SK-N-SH (cell line): ENCODE data around the gene DIP2A. TPM values are rescaled to one million over a fixed set of nuclear protein-coding genes. Genes with fewer than 3 reads are reported as not detected.

Experiments
- CTCF ChIA-PET: fragments of 300-600, 350-600 bp; formaldehyde crosslinking; extraction: SDS; loops from one replicate; lab custom pipeline; 2021; lab: Yijun Ruan, JAX
- POLR2A ChIA-PET: fragments of 350-600 bp; sonication (Branson Sonifier 250); formaldehyde crosslinking; extraction: SDS; loops from one replicate; lab custom pipeline; 2020; ENCODE audit warnings: antibody characterized with exemption, inconsistent platforms; lab: Yijun Ruan, JAX
- DNase-seq: peaks from one replicate; pipeline ENCODE4 v3.0.0; 2012
- H2AFZ ChIP-seq: fragments of 200-600 bp; sonication (generic); 2 replicates; pipeline ENCODE4 v1.8.1; 2016; ENCODE audit warnings: antibody characterized with exemption, mild to moderate bottlenecking, low read depth
- H3F3A ChIP-seq: fragments of 200-600 bp; sonication (generic); replicated peaks from 2 replicates; pipeline ENCODE3; 2016; ENCODE audit warnings: antibody characterized with exemption, mild to moderate bottlenecking; ENCODE audit not compliant: insufficient read depth
- H3K27ac ChIP-seq, 2 experiments: fragments of 200-500 bp in 1 of 2; fragments of 200-600 bp in 1 of 2; sonication (Bioruptor generic) in 1 of 2; sonication (generic), shearing (Covaris generic) in 1 of 2; 2 replicates each; pipeline versions ENCODE4 v1.5.1 to v1.6.1; 2014 to 2016; ENCODE audit warnings: low read depth in 2 of 2, inconsistent platforms in 1 of 2, low read length in 1 of 2, mild to moderate bottlenecking in 1 of 2, mixed read lengths in 1 of 2
- H3K27me3 ChIP-seq: fragments of 200-600 bp; sonication (generic), shearing (Covaris generic); 2 replicates; pipeline ENCODE4 v1.6.1; 2016; ENCODE audit warnings: mixed run types; ENCODE audit not compliant: insufficient read depth
- H3K36me3 ChIP-seq, 2 experiments: fragments of 200-500 bp in 1 of 2; fragments of 200-600 bp in 1 of 2; sonication (Bioruptor generic) in 1 of 2; sonication (generic) in 1 of 2; replicated peaks in 1 of 2; 2 replicates each; pipeline versions ENCODE3 to v1.5.1; 2014 to 2016; ENCODE audit warnings: low read length in 1 of 2, mild to moderate bottlenecking in 1 of 2; ENCODE audit not compliant: insufficient read depth in 2 of 2, control insufficient read depth in 1 of 2
- H3K4me1 ChIP-seq, 2 experiments: fragments of 200-500 bp in 1 of 2; fragments of 200-600 bp in 1 of 2; sonication (Bioruptor generic) in 1 of 2; sonication (generic), shearing (Covaris generic) in 1 of 2; 2 replicates each; pipeline versions ENCODE4 v1.5.1 to v1.6.1; 2014 to 2016; ENCODE audit warnings: low read depth in 1 of 2, low read length in 1 of 2, mixed run types in 1 of 2; ENCODE audit not compliant: insufficient read depth in 2 of 2, control insufficient read depth in 1 of 2
- H3K4me2 ChIP-seq: fragments of 200-600 bp; sonication (generic), shearing (Covaris generic); 2 replicates; pipeline ENCODE4 v1.6.1; 2017; ENCODE audit warnings: mixed run types
- H3K4me3 ChIP-seq, 2 experiments: fragments of 200-500 bp in 1 of 2; fragments of 200-600 bp in 1 of 2; sonication (Bioruptor generic) in 1 of 2; sonication (generic), shearing (Covaris generic) in 1 of 2; 2 replicates each; pipeline versions ENCODE4 v1.5.1 to v1.8.1; 2014 to 2016; ENCODE audit warnings: low read depth in 2 of 2, inconsistent platforms in 1 of 2, low read length in 1 of 2, mild to moderate bottlenecking in 1 of 2, mixed read lengths in 1 of 2, moderate library complexity in 1 of 2
- H3K79me2 ChIP-seq: fragments of 200-600 bp; sonication (generic); 2 replicates; pipeline ENCODE4 v1.8.1; 2017; ENCODE audit warnings: mild to moderate bottlenecking; ENCODE audit not compliant: insufficient read depth
- H3K9ac ChIP-seq: fragments of 200-600 bp; sonication (generic); 2 replicates; pipeline ENCODE4 v1.6.1; 2017; ENCODE audit warnings: mixed run types
- H3K9me2 ChIP-seq: fragments of 200-600 bp; sonication (generic); 2 replicates; pipeline ENCODE4 v1.6.1; 2017; ENCODE audit warnings: mixed run types
- H3K9me3 ChIP-seq: fragments of 200-600 bp; sonication (generic); 2 replicates; pipeline ENCODE4 v1.6.1; 2017; ENCODE audit warnings: mixed run types, mild to moderate bottlenecking, moderate library complexity
- H4K20me1 ChIP-seq: fragments of 200-600 bp; sonication (generic); 2 replicates; pipeline ENCODE4 v1.6.1; 2017; ENCODE audit warnings: mild to moderate bottlenecking, mixed run types; ENCODE audit not compliant: insufficient read depth
- FOXM1 ChIP-seq: IDR thresholded peaks from 2 replicates; pipeline ENCODE4 v1.4.0; 2012; ENCODE audit warnings: low read depth, mild to moderate bottlenecking
- GABPA ChIP-seq: IDR thresholded peaks from 2 replicates; pipeline ENCODE4 v1.4.0; 2012; ENCODE audit warnings: low read depth, mild to moderate bottlenecking
- GATA2 ChIP-seq: sonication (generic); formaldehyde crosslinking; IDR thresholded peaks from 2 replicates; pipeline ENCODE4 v1.5.0; 2020; ENCODE audit warnings: mild to moderate bottlenecking, missing genetic modification reagents
- MEF2A ChIP-seq: IDR thresholded peaks from 2 replicates; pipeline ENCODE4 v1.4.0; 2012; ENCODE audit warnings: low read depth, borderline replicate concordance
- MXI1 ChIP-seq: IDR thresholded peaks from 2 replicates; pipeline ENCODE4 v1.6.1; 2012; ENCODE audit warnings: mild to moderate bottlenecking, low read depth, low read length, improper control_type of control experiment
- SIN3A ChIP-seq: IDR thresholded peaks from 2 replicates; pipeline ENCODE4 v1.6.1; 2012; ENCODE audit warnings: low read depth, mild to moderate bottlenecking, low read length, moderate library complexity, borderline replicate concordance
- TAF1 ChIP-seq: IDR thresholded peaks from 2 replicates; pipeline ENCODE4 v1.6.1; 2012; ENCODE audit warnings: low read depth, mild to moderate bottlenecking, low read length, moderate library complexity, borderline replicate concordance
- WGBS: methylation state at CpG from one replicate; pipeline ENCODE4 v1.1.6; 2017; ENCODE audit warnings: low lambda C conversion rate; 5-methylcytosine and 5-hydroxymethylcytosine counted together
- polyA plus RNA-seq, 3 experiments: library from polyadenylated mRNA; depleted of rRNA; stranded (reverse); fragments of >200 nt; gene quantifications; 2 replicates each; pipeline ENCODE4 v1.2.3, GENCODE V29; 2012
- TF ChIP-seq, protein P1 (sequence below): fragments of 200-600 bp; sonication (generic); IDR thresholded peaks from 2 replicates; pipeline ENCODE4 v1.6.1; 2017; ENCODE audit warnings: antibody characterized with exemption, mild to moderate bottlenecking, moderate library complexity
- TF ChIP-seq, protein P2 (sequence below): IDR thresholded peaks from 2 replicates; pipeline ENCODE4 v1.4.0; 2012; ENCODE audit warnings: low read depth, borderline replicate concordance

The DIP2A gene
- polyA plus RNA-seq, 1 of the 3 experiments (the other 2 are of a cell fraction) = 26.9 TPM

DNA sequence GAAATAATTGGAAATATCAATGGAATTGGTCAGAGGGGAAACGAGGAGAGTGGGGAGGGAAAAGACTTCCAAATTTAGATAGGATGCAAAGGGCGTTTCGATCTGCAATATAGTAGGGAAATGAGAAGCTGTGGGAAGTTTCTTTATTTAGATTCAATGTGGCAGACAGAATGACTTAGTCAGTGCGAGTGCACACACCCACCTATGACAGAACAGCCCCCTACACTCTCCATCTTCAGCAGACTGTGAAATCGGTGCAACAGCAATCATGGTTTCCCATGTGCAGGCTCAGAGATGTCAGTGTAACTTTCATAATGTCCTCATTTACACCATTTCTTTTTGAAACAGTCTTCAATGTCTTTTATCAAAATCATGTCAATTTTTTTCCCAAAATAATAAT lies 46.0 kb downstream of the DIP2A start:
- no peak overlapping the region for H3K27ac ChIP-seq
- CTCF ChIA-PET = interaction anchor here (1.5 kb wide), 1 partner anchor 13 kb away, joined by 3 read pairs; no protein-coding TSS in a partner anchor
- TF ChIP-seq, protein P1, sequence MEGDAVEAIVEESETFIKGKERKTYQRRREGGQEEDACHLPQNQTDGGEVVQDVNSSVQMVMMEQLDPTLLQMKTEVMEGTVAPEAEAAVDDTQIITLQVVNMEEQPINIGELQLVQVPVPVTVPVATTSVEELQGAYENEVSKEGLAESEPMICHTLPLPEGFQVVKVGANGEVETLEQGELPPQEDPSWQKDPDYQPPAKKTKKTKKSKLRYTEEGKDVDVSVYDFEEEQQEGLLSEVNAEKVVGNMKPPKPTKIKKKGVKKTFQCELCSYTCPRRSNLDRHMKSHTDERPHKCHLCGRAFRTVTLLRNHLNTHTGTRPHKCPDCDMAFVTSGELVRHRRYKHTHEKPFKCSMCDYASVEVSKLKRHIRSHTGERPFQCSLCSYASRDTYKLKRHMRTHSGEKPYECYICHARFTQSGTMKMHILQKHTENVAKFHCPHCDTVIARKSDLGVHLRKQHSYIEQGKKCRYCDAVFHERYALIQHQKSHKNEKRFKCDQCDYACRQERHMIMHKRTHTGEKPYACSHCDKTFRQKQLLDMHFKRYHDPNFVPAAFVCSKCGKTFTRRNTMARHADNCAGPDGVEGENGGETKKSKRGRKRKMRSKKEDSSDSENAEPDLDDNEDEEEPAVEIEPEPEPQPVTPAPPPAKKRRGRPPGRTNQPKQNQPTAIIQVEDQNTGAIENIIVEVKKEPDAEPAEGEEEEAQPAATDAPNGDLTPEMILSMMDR = no peak
- TF ChIP-seq, protein P2, sequence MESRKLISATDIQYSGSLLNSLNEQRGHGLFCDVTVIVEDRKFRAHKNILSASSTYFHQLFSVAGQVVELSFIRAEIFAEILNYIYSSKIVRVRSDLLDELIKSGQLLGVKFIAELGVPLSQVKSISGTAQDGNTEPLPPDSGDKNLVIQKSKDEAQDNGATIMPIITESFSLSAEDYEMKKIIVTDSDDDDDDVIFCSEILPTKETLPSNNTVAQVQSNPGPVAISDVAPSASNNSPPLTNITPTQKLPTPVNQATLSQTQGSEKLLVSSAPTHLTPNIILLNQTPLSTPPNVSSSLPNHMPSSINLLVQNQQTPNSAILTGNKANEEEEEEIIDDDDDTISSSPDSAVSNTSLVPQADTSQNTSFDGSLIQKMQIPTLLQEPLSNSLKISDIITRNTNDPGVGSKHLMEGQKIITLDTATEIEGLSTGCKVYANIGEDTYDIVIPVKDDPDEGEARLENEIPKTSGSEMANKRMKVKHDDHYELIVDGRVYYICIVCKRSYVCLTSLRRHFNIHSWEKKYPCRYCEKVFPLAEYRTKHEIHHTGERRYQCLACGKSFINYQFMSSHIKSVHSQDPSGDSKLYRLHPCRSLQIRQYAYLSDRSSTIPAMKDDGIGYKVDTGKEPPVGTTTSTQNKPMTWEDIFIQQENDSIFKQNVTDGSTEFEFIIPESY = no peak
- TF ChIP-seq TAF1 (no peak), GATA2 (no peak)
- TF ChIP-seq, all 33 proteins: peak for 0
- H3K9me2 ChIP-seq = no peaks in the 10 kb centered on the region
- WGBS = 89% methylated on average over 5 of the region's 5 CpGs
- DNase-seq = no peak
- H3K9ac ChIP-seq = no peak overlapping the region
- H3K27me3 ChIP-seq = no peaks in the 10 kb centered on the region
- no peak overlapping the region for H3K4me3 ChIP-seq
- H2AFZ ChIP-seq = no peak overlapping the region
- H3K9me3 ChIP-seq = no peaks in the 10 kb centered on the region
- H3K79me2 ChIP-seq = peaks cover 18% of the 10 kb centered on the region
- H3K36me3 ChIP-seq = peaks cover 19 to 53% of the 10 kb centered on the region in 2 experiments
- H3K4me2 ChIP-seq = no peak overlapping the region
- peaks cover 9% of the 10 kb centered on the region for H3F3A ChIP-seq
- POLR2A ChIA-PET = no interaction called here
- no peaks in the 10 kb centered on the region for H4K20me1 ChIP-seq
- peaks cover 0 to 14% of the 10 kb centered on the region in 2 experiments; a peak in 3 of 4 replicates for H3K4me1 ChIP-seq

DNA sequence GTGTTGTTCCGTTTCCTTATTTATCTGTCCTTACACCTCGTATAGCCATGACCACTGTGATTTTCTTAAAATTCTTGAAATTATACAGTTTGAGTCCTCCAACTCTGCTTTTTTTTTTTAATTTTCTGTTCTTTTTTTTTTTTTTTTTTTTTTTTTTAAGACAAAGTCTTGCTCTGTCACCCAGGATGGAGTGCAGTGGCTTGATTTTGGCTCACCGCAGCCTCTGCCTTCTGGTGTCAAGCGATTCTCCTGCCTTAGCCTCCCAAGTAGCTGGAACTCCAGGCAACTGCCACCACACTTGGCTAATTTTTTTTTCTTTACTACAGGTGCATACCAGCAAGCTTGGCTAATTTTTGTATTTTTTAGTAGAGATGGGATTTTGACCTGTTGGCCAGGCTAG lies 48.9 kb downstream of the DIP2A start:
- no peak for DNase-seq
- Histone ChIP-seq H3K9me2 (no peaks in the 10 kb centered on the region), H3K27me3 (no peaks in the 10 kb centered on the region), H3K4me2 (no peak overlapping the region), H4K20me1 (no peaks in the 10 kb centered on the region), H3K36me3 (peaks cover 26 to 69% of the 10 kb centered on the region in 2 experiments), H3K9me3 (no peaks in the 10 kb centered on the region), H3K4me1 (no peaks in the 10 kb centered on the region), H3K27ac (no peak overlapping the region), H2AFZ (no peak overlapping the region), H3K4me3 (no peak overlapping the region), H3K79me2 (peaks cover 10% of the 10 kb centered on the region), H3K9ac (no peak overlapping the region), H3F3A (peaks cover 22% of the 10 kb centered on the region)
- WGBS = 93% methylated on average over 4 of the region's 4 CpGs
- TF ChIP-seq MXI1 (no peak), SIN3A (no peak), FOXM1 (no peak), MEF2A (no peak), GABPA (no peak)
- ChIA-PET POLR2A (no interaction called here), CTCF (no interaction called here)
